Measurements from ENCODE around the gene BAIAP2L2.

- TF ChIP-seq CTCF (IDR thresholded peaks at IDR 0.05; ENCODE audit: low read depth, low read length, missing input control) = no peak
- no peak for TF ChIP-seq RAD21 (IDR thresholded peaks at IDR 0.05)
- no peak for TF ChIP-seq GABPA (IDR thresholded peaks at IDR 0.05 in 1 of 2, conservative IDR thresholded peaks at IDR 0.05 in 1 of 2)
- TF ChIP-seq, protein P1, sequence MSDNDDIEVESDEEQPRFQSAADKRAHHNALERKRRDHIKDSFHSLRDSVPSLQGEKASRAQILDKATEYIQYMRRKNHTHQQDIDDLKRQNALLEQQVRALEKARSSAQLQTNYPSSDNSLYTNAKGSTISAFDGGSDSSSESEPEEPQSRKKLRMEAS (IDR thresholded peaks at IDR 0.05) = no peak
Observed at GRCh38 chr22:38080850-38081635, 29.4 kb downstream of the BAIAP2L2 start.
